Loucy (cell line): ENCODE results near the gene MRTFB.

ENCODE experiments used
- H2AFZ ChIP-seq: fragments of 200-600 bp; sonication (generic); 2 replicates; pipeline ENCODE4 v1.6.0; 2016; ENCODE audit warnings: antibody characterized with exemption, mild to moderate bottlenecking, low read length, moderate library complexity
- H3F3A ChIP-seq: fragments of 200-600 bp; 2 replicates; pipeline ENCODE4 v1.6.0; 2016; ENCODE audit warnings: antibody characterized with exemption, low read depth, mild to moderate bottlenecking
- H3K27me3 ChIP-seq: fragments of 200-600 bp; sonication (generic); 2 replicates; pipeline ENCODE4 v1.6.1; 2014; ENCODE audit warnings: low read length, mild to moderate bottlenecking; ENCODE audit not compliant: insufficient read depth, poor library complexity, severe bottlenecking
- H3K36me3 ChIP-seq: fragments of 200-600 bp; sonication (generic); 2 replicates; pipeline ENCODE4 v1.6.1; 2016; ENCODE audit warnings: low read length; ENCODE audit not compliant: insufficient read depth
- H3K4me1 ChIP-seq: fragments of 200-600 bp; sonication (generic); 2 replicates; pipeline ENCODE4 v1.5.1; 2014; ENCODE audit warnings: low read length, mild to moderate bottlenecking; ENCODE audit not compliant: insufficient read depth, poor library complexity, severe bottlenecking
- H3K4me2 ChIP-seq: fragments of 200-600 bp; sonication (generic); 2 replicates; pipeline ENCODE4 v1.6.0; 2014; ENCODE audit warnings: antibody characterized with exemption, low read length, low read depth, mild to moderate bottlenecking; ENCODE audit not compliant: poor library complexity, severe bottlenecking
- H3K4me3 ChIP-seq: fragments of 200-600 bp; sonication (generic); 2 replicates; pipeline ENCODE4 v1.5.1; 2014; ENCODE audit warnings: low read length, mild to moderate bottlenecking, mixed read lengths; ENCODE audit not compliant: poor library complexity, severe bottlenecking
- H3K79me2 ChIP-seq: fragments of 200-600 bp; sonication (generic); 2 replicates; pipeline ENCODE4 v1.6.1; 2014; ENCODE audit warnings: low read length; ENCODE audit not compliant: insufficient read depth
- H3K9ac ChIP-seq: fragments of 200-600 bp; sonication (generic); 2 replicates; pipeline ENCODE4 v1.6.0; 2014; ENCODE audit warnings: mild to moderate bottlenecking, low read depth, low read length, moderate library complexity; ENCODE audit not compliant: poor library complexity, severe bottlenecking
- H3K9me2 ChIP-seq: fragments of 200-600 bp; sonication (generic); replicated peaks from 2 replicates; pipeline ENCODE4 v1.6.1; 2016; ENCODE audit warnings: low read depth, low read length, mixed read lengths
- H3K9me3 ChIP-seq: fragments of 200-600 bp; sonication (generic); 2 replicates; pipeline ENCODE4 v1.6.1; 2014; ENCODE audit warnings: mild to moderate bottlenecking, antibody characterized with exemption, low read length, low read depth; ENCODE audit not compliant: insufficient read depth
- H4K20me1 ChIP-seq: fragments of 200-600 bp; sonication (generic); 2 replicates; pipeline ENCODE4 v1.6.0; 2014; ENCODE audit warnings: antibody characterized with exemption, low read length, mild to moderate bottlenecking; ENCODE audit not compliant: insufficient read depth, poor library complexity, severe bottlenecking
- EZH2phosphoT487 ChIP-seq: fragments of 200-600 bp; IDR thresholded peaks from 2 replicates; pipeline ENCODE4 v1.6.1; 2018; ENCODE audit warnings: antibody characterized with exemption, mild to moderate bottlenecking, moderate library complexity, borderline replicate concordance
- TF ChIP-seq, protein P1 (sequence below): fragments of 200-600 bp; sonication (generic); conservative IDR thresholded peaks from 2 replicates; pipeline ENCODE4 v1.5.1; 2014; ENCODE audit warnings: mild to moderate bottlenecking, antibody characterized with exemption, low read length

MRTFB gene

DNA sequence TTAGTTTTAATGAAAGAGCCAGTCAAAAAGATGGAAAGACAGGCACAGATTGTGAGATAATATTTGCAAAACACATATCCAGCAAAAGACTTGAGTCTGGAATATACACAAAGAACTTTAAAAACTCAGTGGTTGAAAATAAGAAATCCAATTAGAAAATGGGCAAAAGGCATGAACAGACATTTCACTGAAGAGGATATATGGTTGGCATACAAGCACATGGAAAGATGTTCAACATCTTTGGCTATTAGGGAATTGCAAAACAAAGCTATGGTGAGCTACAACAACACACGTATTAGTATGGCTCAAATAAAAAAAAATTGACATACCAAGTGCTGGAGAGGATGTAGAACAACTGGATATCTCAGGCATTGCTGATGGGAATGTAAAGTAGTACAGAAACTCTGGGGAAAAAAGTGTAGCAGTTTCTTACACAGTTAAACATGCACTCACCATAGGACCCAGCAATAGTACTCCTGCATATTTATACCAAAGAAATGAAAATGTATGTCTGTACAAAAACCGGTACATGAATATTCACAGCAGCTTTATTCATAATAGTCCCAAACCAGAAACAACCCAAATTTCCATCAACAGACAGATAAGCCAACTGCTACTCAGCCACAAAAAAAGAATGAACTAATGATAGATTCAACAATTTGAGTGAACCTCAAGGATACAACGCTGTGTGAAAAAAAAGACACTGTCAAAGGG, 44.4 kb upstream of the MRTFB start:
- no peaks in the 10 kb centered on the region for H3K79me2 ChIP-seq
- no peak overlapping the region for H3K9ac ChIP-seq
- no peaks in the 10 kb centered on the region for H3F3A ChIP-seq
- H2AFZ ChIP-seq, result no peak overlapping the region
- no peaks in the 10 kb centered on the region for H3K36me3 ChIP-seq
- no peaks in the 10 kb centered on the region for H3K27me3 ChIP-seq
- H3K9me3 ChIP-seq, result no peaks in the 10 kb centered on the region
- no peaks in the 10 kb centered on the region for H3K9me2 ChIP-seq
- no peak overlapping the region for H3K4me3 ChIP-seq
- TF ChIP-seq, protein P1, sequence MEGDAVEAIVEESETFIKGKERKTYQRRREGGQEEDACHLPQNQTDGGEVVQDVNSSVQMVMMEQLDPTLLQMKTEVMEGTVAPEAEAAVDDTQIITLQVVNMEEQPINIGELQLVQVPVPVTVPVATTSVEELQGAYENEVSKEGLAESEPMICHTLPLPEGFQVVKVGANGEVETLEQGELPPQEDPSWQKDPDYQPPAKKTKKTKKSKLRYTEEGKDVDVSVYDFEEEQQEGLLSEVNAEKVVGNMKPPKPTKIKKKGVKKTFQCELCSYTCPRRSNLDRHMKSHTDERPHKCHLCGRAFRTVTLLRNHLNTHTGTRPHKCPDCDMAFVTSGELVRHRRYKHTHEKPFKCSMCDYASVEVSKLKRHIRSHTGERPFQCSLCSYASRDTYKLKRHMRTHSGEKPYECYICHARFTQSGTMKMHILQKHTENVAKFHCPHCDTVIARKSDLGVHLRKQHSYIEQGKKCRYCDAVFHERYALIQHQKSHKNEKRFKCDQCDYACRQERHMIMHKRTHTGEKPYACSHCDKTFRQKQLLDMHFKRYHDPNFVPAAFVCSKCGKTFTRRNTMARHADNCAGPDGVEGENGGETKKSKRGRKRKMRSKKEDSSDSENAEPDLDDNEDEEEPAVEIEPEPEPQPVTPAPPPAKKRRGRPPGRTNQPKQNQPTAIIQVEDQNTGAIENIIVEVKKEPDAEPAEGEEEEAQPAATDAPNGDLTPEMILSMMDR, result no peak
- no peak for TF ChIP-seq EZH2phosphoT487
- no peaks in the 10 kb centered on the region for H3K4me1 ChIP-seq
- H4K20me1 ChIP-seq, result no peaks in the 10 kb centered on the region
- H3K4me2 ChIP-seq, result no peak overlapping the region

DNA sequence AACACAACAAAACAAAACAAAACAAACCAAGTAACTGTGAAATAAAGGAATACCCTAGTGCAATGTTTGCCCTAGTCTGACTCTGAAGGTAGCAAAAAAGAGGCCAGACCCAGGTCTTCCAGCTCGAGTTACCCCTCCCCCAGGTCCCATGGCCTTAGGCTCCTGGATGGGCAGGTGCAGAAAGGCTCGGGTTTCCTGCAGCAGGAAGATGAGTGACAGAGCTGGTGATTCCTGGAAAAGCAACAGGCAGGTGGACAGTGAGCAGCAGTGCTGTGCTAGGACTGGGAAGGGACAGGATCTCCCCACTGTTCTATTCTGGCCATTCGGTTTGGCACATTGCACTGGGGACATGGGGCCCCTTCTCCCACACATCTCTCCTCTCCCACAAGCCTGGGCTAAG, 42.9 kb upstream of the MRTFB start:
- Histone ChIP-seq H3F3A (no peaks in the 10 kb centered on the region), H3K4me3 (no peak overlapping the region), H3K27me3 (no peaks in the 10 kb centered on the region), H3K9ac (no peak overlapping the region), H3K9me2 (no peaks in the 10 kb centered on the region), H3K9me3 (no peaks in the 10 kb centered on the region), H3K36me3 (no peaks in the 10 kb centered on the region), H3K4me1 (no peaks in the 10 kb centered on the region), H3K4me2 (no peak overlapping the region), H2AFZ (no peak overlapping the region), H4K20me1 (no peaks in the 10 kb centered on the region), H3K79me2 (no peaks in the 10 kb centered on the region)
- TF ChIP-seq, protein P1, result no peak

DNA sequence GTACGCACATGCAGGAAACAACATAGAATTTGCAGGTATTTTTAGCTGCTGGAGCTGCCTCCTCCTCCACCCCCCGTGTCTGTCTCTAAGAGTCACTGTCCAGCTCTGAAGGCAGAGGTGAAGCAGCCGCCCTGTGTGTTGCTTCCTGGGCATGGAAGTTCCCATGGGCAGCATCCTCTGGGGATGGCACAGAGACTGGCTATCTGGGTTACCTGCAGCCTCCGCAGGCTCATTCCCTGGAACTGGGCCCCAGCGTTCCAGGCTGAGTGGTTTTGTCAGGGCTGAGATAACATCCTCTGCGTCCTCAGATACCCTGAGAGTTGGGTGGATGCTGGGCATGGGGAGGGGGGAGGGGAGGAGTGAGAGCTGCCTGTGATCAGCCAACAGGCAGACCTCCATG, 41.5 kb upstream of the MRTFB start:
- Histone ChIP-seq H3K27me3 (no peaks in the 10 kb centered on the region), H3K36me3 (no peaks in the 10 kb centered on the region), H3K9me3 (no peaks in the 10 kb centered on the region), H2AFZ (no peak overlapping the region), H3K9ac (no peak overlapping the region), H3K79me2 (no peaks in the 10 kb centered on the region), H3K4me1 (no peaks in the 10 kb centered on the region), H3K4me2 (no peak overlapping the region), H4K20me1 (no peaks in the 10 kb centered on the region), H3F3A (no peaks in the 10 kb centered on the region), H3K4me3 (no peak overlapping the region), H3K9me2 (no peaks in the 10 kb centered on the region)
- no peak for TF ChIP-seq EZH2phosphoT487
- TF ChIP-seq, protein P1, result no peak
